ENCODE measurements around the gene TTI1.

GRCh38 chr20:38001981-38002380 lies 31.3 kb downstream of the TTI1 start:
- TF ChIP-seq, protein P1, sequence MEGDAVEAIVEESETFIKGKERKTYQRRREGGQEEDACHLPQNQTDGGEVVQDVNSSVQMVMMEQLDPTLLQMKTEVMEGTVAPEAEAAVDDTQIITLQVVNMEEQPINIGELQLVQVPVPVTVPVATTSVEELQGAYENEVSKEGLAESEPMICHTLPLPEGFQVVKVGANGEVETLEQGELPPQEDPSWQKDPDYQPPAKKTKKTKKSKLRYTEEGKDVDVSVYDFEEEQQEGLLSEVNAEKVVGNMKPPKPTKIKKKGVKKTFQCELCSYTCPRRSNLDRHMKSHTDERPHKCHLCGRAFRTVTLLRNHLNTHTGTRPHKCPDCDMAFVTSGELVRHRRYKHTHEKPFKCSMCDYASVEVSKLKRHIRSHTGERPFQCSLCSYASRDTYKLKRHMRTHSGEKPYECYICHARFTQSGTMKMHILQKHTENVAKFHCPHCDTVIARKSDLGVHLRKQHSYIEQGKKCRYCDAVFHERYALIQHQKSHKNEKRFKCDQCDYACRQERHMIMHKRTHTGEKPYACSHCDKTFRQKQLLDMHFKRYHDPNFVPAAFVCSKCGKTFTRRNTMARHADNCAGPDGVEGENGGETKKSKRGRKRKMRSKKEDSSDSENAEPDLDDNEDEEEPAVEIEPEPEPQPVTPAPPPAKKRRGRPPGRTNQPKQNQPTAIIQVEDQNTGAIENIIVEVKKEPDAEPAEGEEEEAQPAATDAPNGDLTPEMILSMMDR (IDR thresholded peaks at IDR 0.05 in 2 of 3, conservative IDR thresholded peaks at IDR 0.05 in 1 of 3; ENCODE audit: borderline replicate concordance in 1 of 3, insufficient read depth in 1 of 3, low read depth in 2 of 3, low read length in 2 of 3) = no peak
- TF ChIP-seq POLR2AphosphoS5 (IDR thresholded peaks at IDR 0.05; ENCODE audit: low read depth, low read length) (no peak), ZNF274 (IDR thresholded peaks at IDR 0.05; ENCODE audit: low read depth, low read length) (no peak), POLR2A (IDR thresholded peaks at IDR 0.05; ENCODE audit: borderline replicate concordance, extremely low read depth, insufficient read depth, insufficient read length) (no peak), EZH2phosphoT487 (IDR thresholded peaks at IDR 0.05; ENCODE audit: borderline replicate concordance) (no peak), ZFX (IDR thresholded peaks at IDR 0.05) (no peak), REST (IDR thresholded peaks at IDR 0.05; ENCODE audit: low read depth) (no peak), TCF7L2 (IDR thresholded peaks at IDR 0.05; ENCODE audit: borderline replicate concordance, extremely low read depth, insufficient read depth, insufficient read length) (no peak)
- TF ChIP-seq, protein P2, sequence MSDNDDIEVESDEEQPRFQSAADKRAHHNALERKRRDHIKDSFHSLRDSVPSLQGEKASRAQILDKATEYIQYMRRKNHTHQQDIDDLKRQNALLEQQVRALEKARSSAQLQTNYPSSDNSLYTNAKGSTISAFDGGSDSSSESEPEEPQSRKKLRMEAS (IDR thresholded peaks at IDR 0.05) = no peak
